ENCODE results near the gene BLTP3A.

GRCh38 chr6:34795836-34796425 lies 4.0 kb downstream of the BLTP3A start:
- TF ChIP-seq CTCF (IDR thresholded peaks at IDR 0.05; ENCODE audit: poor library complexity, severe bottlenecking) (no peak), EP300 (conservative IDR thresholded peaks at IDR 0.05; ENCODE audit: poor library complexity, severe bottlenecking) (no peak), POLR2AphosphoS5 (IDR thresholded peaks at IDR 0.05) (no peak), SMC3 (conservative IDR thresholded peaks at IDR 0.05; ENCODE audit: poor library complexity) (no peak), EZH2 (IDR thresholded peaks at IDR 0.05; ENCODE audit: borderline replicate concordance, insufficient read depth, low read length, poor library complexity, severe bottlenecking) (no peak), MXI1 (conservative IDR thresholded peaks at IDR 0.05; ENCODE audit: poor library complexity, severe bottlenecking) (no peak), REST (IDR thresholded peaks at IDR 0.05; ENCODE audit: borderline replicate concordance) (no peak)
